GM12878 (cell line): ENCODE measurements around the gene ZNF592. TPM values are rescaled to one million over a fixed set of nuclear protein-coding genes. Genes with fewer than 3 reads are reported as not detected.

Experiments
- ASH2L ChIP-seq: fragments of 300-600, 200-600 bp; sonication (generic); IDR thresholded peaks from 2 replicates; pipeline ENCODE4 v1.6.1; 2017; ENCODE audit warnings: low read depth, mild to moderate bottlenecking, borderline replicate concordance
- BHLHE40 ChIP-seq, 2 experiments: fragments of 450-650 bp in 1 of 2; IDR thresholded peaks; 2 replicates each; pipeline ENCODE4 v1.6.1; 2011 to 2017; ENCODE audit warnings: low read depth in 2 of 2, borderline replicate concordance in 1 of 2, improper control_type of control experiment in 1 of 2, low read length in 1 of 2, mild to moderate bottlenecking in 1 of 2
- EED ChIP-seq: sonication (generic); IDR thresholded peaks from 2 replicates; pipeline ENCODE4 v1.6.1; 2016; ENCODE audit warnings: antibody characterized with exemption, low read depth
- EGR1 ChIP-seq, 2 experiments: IDR thresholded peaks; 1 replicate in 1 of 2; 2 replicates in 1 of 2; pipeline ENCODE4 v1.6.1; 2011 to 2012; ENCODE audit warnings: low read depth in 2 of 2, low read length in 2 of 2, borderline replicate concordance in 1 of 2, mild to moderate bottlenecking in 1 of 2, moderate library complexity in 1 of 2
- IKZF2 ChIP-seq, 2 experiments: fragments of 450-650 bp; IDR thresholded peaks; 2 replicates each; pipeline ENCODE4 v1.6.1; 2017; ENCODE audit warnings: mild to moderate bottlenecking in 2 of 2, moderate library complexity in 2 of 2
- IRF4 ChIP-seq: IDR thresholded peaks from 2 replicates; pipeline ENCODE4 v1.6.1; 2011; ENCODE audit warnings: low read depth, low read length
- KAT2A ChIP-seq: conservative IDR thresholded peaks from 2 replicates; pipeline ENCODE4 v1.6.1; 2011; ENCODE audit warnings: low read depth, low read length; ENCODE audit not compliant: control insufficient read depth
- KLF5 ChIP-seq: fragments of 450-650 bp; IDR thresholded peaks from 2 replicates; pipeline ENCODE4 v1.6.1; 2014; ENCODE audit warnings: mild to moderate bottlenecking; ENCODE audit not compliant: partially characterized antibody
- NR2F1 ChIP-seq: fragments of 450-650 bp; conservative IDR thresholded peaks from 2 replicates; pipeline ENCODE4 v1.6.1; 2017; ENCODE audit warnings: mild to moderate bottlenecking
- PAX8 ChIP-seq: fragments of 450-650 bp; IDR thresholded peaks from 2 replicates; pipeline ENCODE4 v1.6.1; 2017; ENCODE audit warnings: mild to moderate bottlenecking, moderate library complexity
- PML ChIP-seq: IDR thresholded peaks from 2 replicates; pipeline ENCODE4 v1.6.1; 2012; ENCODE audit warnings: low read length, inconsistent platforms
- RAD51 ChIP-seq: fragments of 450-650 bp; IDR thresholded peaks from 2 replicates; pipeline ENCODE4 v1.6.1; 2016; ENCODE audit warnings: moderate library complexity, mild to moderate bottlenecking, inconsistent platforms
- RFX5 ChIP-seq: IDR thresholded peaks from 2 replicates; pipeline ENCODE4 v1.6.1; 2011; ENCODE audit warnings: low read depth, low read length, improper control_type of control experiment
- RUNX3 ChIP-seq: IDR thresholded peaks from 2 replicates; pipeline ENCODE4 v1.6.1; 2012; ENCODE audit warnings: low read length, inconsistent platforms
- SIN3A ChIP-seq: IDR thresholded peaks from 2 replicates; pipeline ENCODE4 v1.6.1; 2012; ENCODE audit warnings: low read depth, low read length, improper control_type of control experiment
- SREBF2 ChIP-seq: IDR thresholded peaks from 2 replicates; pipeline ENCODE4 v1.6.1; 2012; ENCODE audit warnings: mild to moderate bottlenecking, low read length
- TAF1 ChIP-seq: IDR thresholded peaks from 2 replicates; pipeline ENCODE4 v1.6.1; 2011; ENCODE audit warnings: mild to moderate bottlenecking, low read depth, low read length, borderline replicate concordance
- TCF7 ChIP-seq: IDR thresholded peaks from 2 replicates; pipeline ENCODE4 v1.6.1; 2014; ENCODE audit warnings: antibody characterized with exemption, borderline replicate concordance
- ZBTB11 ChIP-seq: fragments of 450-650 bp; formaldehyde crosslinking; IDR thresholded peaks from 2 replicates; pipeline ENCODE4 v1.5.0; 2022; ENCODE audit warnings: mild to moderate bottlenecking, missing genetic modification characterization
- ZNF207 ChIP-seq: fragments of 450-650 bp; IDR thresholded peaks from 2 replicates; pipeline ENCODE4 v1.6.1; 2014; ENCODE audit warnings: antibody characterized with exemption, mild to moderate bottlenecking, borderline replicate concordance
- ZNF274 ChIP-seq: IDR thresholded peaks from one replicate; pipeline ENCODE4 v1.8.0; 2011; ENCODE audit not compliant: insufficient read length, insufficient read depth
- polyA plus RNA-seq, 11 experiments: library from polyadenylated mRNA; depleted of rRNA in 4 of 11; unstranded in 6 of 11; stranded (reverse) in 5 of 11; fragments of >200 nt; fragmentation: Nextera tagmentation in 4 of 11; fragmentation: Illumina TruSeq in 1 of 11; extraction: Ambion mirVana in 4 of 11; extraction: Trizol in 1 of 11; gene quantifications; 1 replicate in 1 of 11; 2 replicates in 10 of 11; pipeline versions ENCODE4 v1.2.1 to v1.2.3, GENCODE V29; 2011 to 2016; ENCODE audit warnings: inconsistent platforms in 2 of 11, missing spikeins in 2 of 11, low read depth in 1 of 11
- total RNA-seq, 4 experiments: library from RNA; depleted of rRNA in 3 of 4; stranded (reverse); fragments of >200 nt in 3 of 4; fragmentation: Illumina TruSeq in 1 of 4; extraction: Trizol in 1 of 4; gene quantifications; 2 replicates each; pipeline versions ENCODE4 v1.2.1 to v1.2.3, GENCODE V29; 2013 to 2021
- TF ChIP-seq, protein P1 (sequence below): IDR thresholded peaks from 2 replicates; pipeline ENCODE4 v1.6.1; 2011; ENCODE audit warnings: mild to moderate bottlenecking, low read depth, low read length, moderate library complexity; ENCODE audit not compliant: insufficient replicate concordance
- TF ChIP-seq, protein P2 (sequence below): IDR thresholded peaks from 2 replicates; pipeline ENCODE4 v1.6.1; 2011; ENCODE audit warnings: borderline replicate concordance, low read depth, mild to moderate bottlenecking, moderate library complexity, mixed read lengths, low read length; ENCODE audit not compliant: insufficient read depth; ENCODE audit errors: extremely low read length

ZNF592 gene
- total and polyA plus RNA-seq, 10 of the 15 experiments (the other 5 are each of a cell fraction or from before 2014, with no cell fraction given), result 0.95 to 23.7 (median 8.6) TPM

DNA sequence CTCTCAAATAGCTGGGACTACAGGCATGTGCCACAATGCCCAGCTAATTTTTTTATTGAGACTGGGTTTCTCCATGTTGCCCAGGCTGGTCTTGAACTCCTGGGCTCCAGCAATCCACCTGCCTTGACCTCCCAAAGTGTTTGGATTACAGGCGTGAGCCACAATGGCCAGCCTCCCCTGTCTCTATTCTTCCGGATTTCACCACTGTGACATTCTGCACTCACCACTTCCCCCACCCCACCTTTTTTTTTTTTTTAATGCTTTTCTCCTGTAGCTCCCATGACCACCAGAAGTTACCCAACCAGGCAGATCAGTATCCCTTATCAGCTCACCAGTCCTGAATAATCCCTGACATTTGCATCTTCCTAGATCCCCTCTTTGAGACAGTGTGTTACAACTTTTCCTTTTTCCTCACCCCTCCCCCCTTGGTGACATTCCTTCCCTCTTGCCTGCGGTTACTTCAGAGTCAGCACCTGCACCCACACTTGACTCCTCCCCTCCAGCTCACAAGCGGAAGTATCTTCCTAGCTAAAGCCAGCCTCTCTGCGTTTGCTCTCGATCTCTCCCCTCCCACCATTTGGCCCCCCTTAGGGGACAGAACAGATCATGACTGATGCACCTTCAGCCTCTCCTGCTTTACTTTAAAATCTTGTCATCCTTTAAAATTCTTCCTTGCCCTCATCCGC, 13.5 kb upstream of the ZNF592 start (continued):
- peak; percentile 14; the same call in 1 of the 2 replicates for TF ChIP-seq NR2F1
- peak; percentile 95 for TF ChIP-seq RUNX3
- TF ChIP-seq IKZF2 (IDR thresholded peaks at IDR 0.05), result peak; percentile 98
- TF ChIP-seq SIN3A, result no peak
- no peak for TF ChIP-seq PML
- peak; percentile 84 for TF ChIP-seq EED
- TF ChIP-seq ZNF207, result no peak
- no peak for TF ChIP-seq ZBTB11 (CRISPR knock-in tag)
- no peak for TF ChIP-seq TCF7
- no peak; the same call in 1 of the 2 replicates for TF ChIP-seq TAF1
- TF ChIP-seq SREBF2, result no peak
- 0 out of 2 replicates have a peak, but pooled peaks have one; percentile 15 for TF ChIP-seq IRF4
- TF ChIP-seq, protein P1, sequence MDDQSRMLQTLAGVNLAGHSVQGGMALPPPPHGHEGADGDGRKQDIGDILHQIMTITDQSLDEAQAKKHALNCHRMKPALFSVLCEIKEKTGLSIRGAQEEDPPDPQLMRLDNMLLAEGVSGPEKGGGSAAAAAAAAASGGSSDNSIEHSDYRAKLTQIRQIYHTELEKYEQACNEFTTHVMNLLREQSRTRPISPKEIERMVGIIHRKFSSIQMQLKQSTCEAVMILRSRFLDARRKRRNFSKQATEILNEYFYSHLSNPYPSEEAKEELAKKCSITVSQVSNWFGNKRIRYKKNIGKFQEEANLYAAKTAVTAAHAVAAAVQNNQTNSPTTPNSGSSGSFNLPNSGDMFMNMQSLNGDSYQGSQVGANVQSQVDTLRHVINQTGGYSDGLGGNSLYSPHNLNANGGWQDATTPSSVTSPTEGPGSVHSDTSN, result no peak
- no peak for TF ChIP-seq PAX8
- no peak for TF ChIP-seq KAT2A
- no peak for TF ChIP-seq EGR1 (IDR thresholded peaks at IDR 0.05; ENCODE audit: borderline replicate concordance in 1 of 2, low read depth in 2 of 2, low read length in 2 of 2)
- TF ChIP-seq BHLHE40 (IDR thresholded peaks at IDR 0.05; ENCODE audit: borderline replicate concordance in 1 of 2, low read depth in 2 of 2, low read length in 1 of 2), result peak; percentile 75 to 76; a peak in 3 of 4 replicates
- TF ChIP-seq, protein P2, sequence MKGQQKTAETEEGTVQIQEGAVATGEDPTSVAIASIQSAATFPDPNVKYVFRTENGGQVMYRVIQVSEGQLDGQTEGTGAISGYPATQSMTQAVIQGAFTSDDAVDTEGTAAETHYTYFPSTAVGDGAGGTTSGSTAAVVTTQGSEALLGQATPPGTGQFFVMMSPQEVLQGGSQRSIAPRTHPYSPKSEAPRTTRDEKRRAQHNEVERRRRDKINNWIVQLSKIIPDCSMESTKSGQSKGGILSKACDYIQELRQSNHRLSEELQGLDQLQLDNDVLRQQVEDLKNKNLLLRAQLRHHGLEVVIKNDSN, result no peak
- no peak for TF ChIP-seq RFX5
- no peak for TF ChIP-seq ASH2L
- no peak for TF ChIP-seq KLF5
- TF ChIP-seq RAD51, result peak; percentile 37; the same call in 1 of the 2 replicates
- no peak for TF ChIP-seq ZNF274
